GM12878 (cell line): ENCODE results near the gene SEC63. TPM values are rescaled to one million over a fixed set of nuclear protein-coding genes. Genes with fewer than 3 reads are reported as not detected.

Experiments
- BACH1 ChIP-seq: fragments of 450-650 bp; IDR thresholded peaks from 2 replicates; pipeline ENCODE4 v1.6.1; 2017; ENCODE audit warnings: mild to moderate bottlenecking, borderline replicate concordance
- EP300 ChIP-seq, 2 experiments: fragments of 150-350 bp in 1 of 2; IDR thresholded peaks; 2 replicates each; pipeline ENCODE4 v1.6.1; 2011 to 2012; ENCODE audit warnings: low read depth in 2 of 2, low read length in 2 of 2, borderline replicate concordance in 1 of 2, improper control_type of control experiment in 1 of 2, inconsistent platforms in 1 of 2; ENCODE audit not compliant: control insufficient read depth in 1 of 2
- GABPA ChIP-seq: IDR thresholded peaks from 2 replicates; pipeline ENCODE4 v1.6.1; 2014; ENCODE audit warnings: antibody characterized with exemption, low read depth, mild to moderate bottlenecking, inconsistent platforms
- IKZF2 ChIP-seq, 2 experiments: fragments of 450-650 bp; IDR thresholded peaks; 2 replicates each; pipeline ENCODE4 v1.6.1; 2017; ENCODE audit warnings: mild to moderate bottlenecking in 2 of 2, moderate library complexity in 2 of 2
- MLLT1 ChIP-seq: fragments of 450-650 bp; IDR thresholded peaks from 2 replicates; pipeline ENCODE4 v1.6.1; 2016; ENCODE audit warnings: mild to moderate bottlenecking
- NKRF ChIP-seq: fragments of 450-650 bp; conservative IDR thresholded peaks from 2 replicates; pipeline ENCODE4 v1.6.1; 2017; ENCODE audit warnings: mild to moderate bottlenecking, moderate library complexity
- NR2C2 ChIP-seq: IDR thresholded peaks from 2 replicates; pipeline ENCODE4 v1.6.1; 2011; ENCODE audit warnings: borderline replicate concordance, low read depth; ENCODE audit not compliant: control insufficient read depth, insufficient read length
- SMC3 ChIP-seq: IDR thresholded peaks from 2 replicates; pipeline ENCODE4 v1.6.1; 2011; ENCODE audit warnings: low read length, improper control_type of control experiment, borderline replicate concordance
- STAT1 ChIP-seq: fragments of 450-650 bp; conservative IDR thresholded peaks from 2 replicates; pipeline ENCODE4 v1.6.1; 2014; ENCODE audit warnings: antibody characterized with exemption, mild to moderate bottlenecking
- ZNF592 ChIP-seq: fragments of 450-650 bp; IDR thresholded peaks from 2 replicates; pipeline ENCODE4 v1.6.1; 2017; ENCODE audit warnings: mild to moderate bottlenecking, moderate library complexity
- polyA plus RNA-seq, 11 experiments: library from polyadenylated mRNA; depleted of rRNA in 4 of 11; unstranded in 6 of 11; stranded (reverse) in 5 of 11; fragments of >200 nt; fragmentation: Nextera tagmentation in 4 of 11; fragmentation: Illumina TruSeq in 1 of 11; extraction: Ambion mirVana in 4 of 11; extraction: Trizol in 1 of 11; gene quantifications; 1 replicate in 1 of 11; 2 replicates in 10 of 11; pipeline versions ENCODE4 v1.2.1 to v1.2.3, GENCODE V29; 2011 to 2016; ENCODE audit warnings: inconsistent platforms in 2 of 11, missing spikeins in 2 of 11, low read depth in 1 of 11
- total RNA-seq, 4 experiments: library from RNA; depleted of rRNA in 3 of 4; stranded (reverse); fragments of >200 nt in 3 of 4; fragmentation: Illumina TruSeq in 1 of 4; extraction: Trizol in 1 of 4; gene quantifications; 2 replicates each; pipeline versions ENCODE4 v1.2.1 to v1.2.3, GENCODE V29; 2013 to 2021

The SEC63 gene
- total and polyA plus RNA-seq, 10 of the 15 experiments (the other 5 are each of a cell fraction or from before 2014, with no cell fraction given), result 10.1 to 87.0 (median 34.3) TPM

GRCh38 chr6:108005961-108006360 is 48.0 kb upstream of the SEC63 start (continued):
- TF ChIP-seq NKRF (no peak), BACH1 (no peak), IKZF2 (IDR thresholded peaks at IDR 0.05) (no peak), STAT1 (no peak), SMC3 (no peak), MLLT1 (no peak), EP300 (IDR thresholded peaks at IDR 0.05; ENCODE audit: borderline replicate concordance in 1 of 2, control insufficient read depth in 1 of 2, low read depth in 2 of 2, low read length in 2 of 2) (no peak), ZNF592 (no peak), GABPA (no peak), NR2C2 (no peak)
